Right lobe of liver (tissue), 6 donors: ENCODE measurements around the gene ATXN7. TPM values are rescaled to one million over a fixed set of nuclear protein-coding genes. Genes with fewer than 3 reads are reported as not detected.

Experiments
- ATAC-seq, 4 donors: fragments of 200-7000 bp; cut with Tn5 transposase; one replicate each; pipeline ENCODE4 v1.9.1; 2020; ENCODE audit warnings: mild to moderate bottlenecking in 4 of 4, moderate library complexity in 4 of 4
- DNase-seq, 3 donors: peaks; one replicate each; pipeline ENCODE4 v3.0.0-alpha.2; 2020
- H3K27ac ChIP-seq, 3 donors: fragments of 200-600 bp; one replicate each; pipeline ENCODE4 v1.8.0; 2022
- H3K27me3 ChIP-seq, 2 donors: fragments of 200-600 bp; one replicate each; pipeline ENCODE4 v1.8.0; 2022
- H3K36me3 ChIP-seq, 4 donors: fragments of 200-600 bp; sonication (generic) in 1 of 4; one replicate each; pipeline versions ENCODE4 v1.5.1 to v1.8.0; 2017 to 2022; ENCODE audit warnings: control low read depth in 1 of 4
- H3K4me1 ChIP-seq, 4 donors: fragments of 200-600 bp; sonication (generic) in 1 of 4; one replicate each; pipeline versions ENCODE4 v1.5.1 to v1.8.0; 2017 to 2022; ENCODE audit warnings: control low read depth in 1 of 4
- H3K4me3 ChIP-seq, 3 donors: fragments of 200-600 bp; one replicate each; pipeline ENCODE4 v1.8.0; 2022
- H3K9me3 ChIP-seq, 4 donors: fragments of 200-600 bp; sonication (generic) in 1 of 4; one replicate each; pipeline versions ENCODE4 v1.5.1 to v1.8.0; 2017 to 2022; ENCODE audit warnings: control low read depth in 1 of 4
- CTCF ChIP-seq, 4 donors: fragments of 200-600 bp in 3 of 4; fragments of 450-650 bp in 1 of 4; IDR thresholded peaks; one replicate each; pipeline versions ENCODE4 v1.5.1 to v1.8.0; 2016 to 2022; ENCODE audit warnings: antibody characterized with exemption in 4 of 4, mild to moderate bottlenecking in 2 of 4
- POLR2A ChIP-seq: fragments of 450-650 bp; IDR thresholded peaks from one replicate; pipeline ENCODE4 v1.6.1; 2017; ENCODE audit warnings: antibody characterized with exemption, mild to moderate bottlenecking
- WGBS: methylation state at CpG from one replicate; pipeline ENCODE4 v1.1.6; 2018; ENCODE audit warnings: low coverage, low lambda C conversion rate; ENCODE audit not compliant: insufficient coverage; ENCODE audit errors: missing lambda C conversion rate; 5-methylcytosine and 5-hydroxymethylcytosine counted together
- intact Hi-C, 2 donors: fragments of 100-400 bp; cut with DNase I; formaldehyde crosslinking; loops; one replicate each; pipeline versions ENCODE4 v1.11.2 to v1.14.1; 2022
- long read RNA-seq: library from polyadenylated mRNA; unstranded; transcript quantifications from one replicate; pipeline ENCODE4 v2.0.0, GENCODE V29; 2019
- total RNA-seq, 6 experiments: library from RNA; depleted of rRNA in 2 of 6; stranded (reverse); fragments of >200 nt in 2 of 6; fragmentation: NEBNext Ultra II Directional in 3 of 6; extraction: Animal tissue kit (Norgen Biotek cat#: 25700) in 3 of 6; gene quantifications; one replicate each; pipeline versions ENCODE4 v1.1.0 to v1.2.4, GENCODE V29; 2016 to 2023
- donor health status: DM: no; HTN: yes; CAD: no.
- donor health status: DM: no; HTN: no; CAD: no.
- donor health status: DM: no; HTN: no; CAD: no.
- donor health status: DM: no; HTN: yes; CAD: no.
- donor health status: DM: no; HTN: yes; CAD: no.

The ATXN7 gene, protein sequence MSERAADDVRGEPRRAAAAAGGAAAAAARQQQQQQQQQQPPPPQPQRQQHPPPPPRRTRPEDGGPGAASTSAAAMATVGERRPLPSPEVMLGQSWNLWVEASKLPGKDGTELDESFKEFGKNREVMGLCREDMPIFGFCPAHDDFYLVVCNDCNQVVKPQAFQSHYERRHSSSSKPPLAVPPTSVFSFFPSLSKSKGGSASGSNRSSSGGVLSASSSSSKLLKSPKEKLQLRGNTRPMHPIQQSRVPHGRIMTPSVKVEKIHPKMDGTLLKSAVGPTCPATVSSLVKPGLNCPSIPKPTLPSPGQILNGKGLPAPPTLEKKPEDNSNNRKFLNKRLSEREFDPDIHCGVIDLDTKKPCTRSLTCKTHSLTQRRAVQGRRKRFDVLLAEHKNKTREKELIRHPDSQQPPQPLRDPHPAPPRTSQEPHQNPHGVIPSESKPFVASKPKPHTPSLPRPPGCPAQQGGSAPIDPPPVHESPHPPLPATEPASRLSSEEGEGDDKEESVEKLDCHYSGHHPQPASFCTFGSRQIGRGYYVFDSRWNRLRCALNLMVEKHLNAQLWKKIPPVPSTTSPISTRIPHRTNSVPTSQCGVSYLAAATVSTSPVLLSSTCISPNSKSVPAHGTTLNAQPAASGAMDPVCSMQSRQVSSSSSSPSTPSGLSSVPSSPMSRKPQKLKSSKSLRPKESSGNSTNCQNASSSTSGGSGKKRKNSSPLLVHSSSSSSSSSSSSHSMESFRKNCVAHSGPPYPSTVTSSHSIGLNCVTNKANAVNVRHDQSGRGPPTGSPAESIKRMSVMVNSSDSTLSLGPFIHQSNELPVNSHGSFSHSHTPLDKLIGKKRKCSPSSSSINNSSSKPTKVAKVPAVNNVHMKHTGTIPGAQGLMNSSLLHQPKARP
- total RNA-seq = 10 to 100 TPM; 14.6 to 18.6 (median 15.0) TPM
- long read RNA-seq = 0 reads

DNA sequence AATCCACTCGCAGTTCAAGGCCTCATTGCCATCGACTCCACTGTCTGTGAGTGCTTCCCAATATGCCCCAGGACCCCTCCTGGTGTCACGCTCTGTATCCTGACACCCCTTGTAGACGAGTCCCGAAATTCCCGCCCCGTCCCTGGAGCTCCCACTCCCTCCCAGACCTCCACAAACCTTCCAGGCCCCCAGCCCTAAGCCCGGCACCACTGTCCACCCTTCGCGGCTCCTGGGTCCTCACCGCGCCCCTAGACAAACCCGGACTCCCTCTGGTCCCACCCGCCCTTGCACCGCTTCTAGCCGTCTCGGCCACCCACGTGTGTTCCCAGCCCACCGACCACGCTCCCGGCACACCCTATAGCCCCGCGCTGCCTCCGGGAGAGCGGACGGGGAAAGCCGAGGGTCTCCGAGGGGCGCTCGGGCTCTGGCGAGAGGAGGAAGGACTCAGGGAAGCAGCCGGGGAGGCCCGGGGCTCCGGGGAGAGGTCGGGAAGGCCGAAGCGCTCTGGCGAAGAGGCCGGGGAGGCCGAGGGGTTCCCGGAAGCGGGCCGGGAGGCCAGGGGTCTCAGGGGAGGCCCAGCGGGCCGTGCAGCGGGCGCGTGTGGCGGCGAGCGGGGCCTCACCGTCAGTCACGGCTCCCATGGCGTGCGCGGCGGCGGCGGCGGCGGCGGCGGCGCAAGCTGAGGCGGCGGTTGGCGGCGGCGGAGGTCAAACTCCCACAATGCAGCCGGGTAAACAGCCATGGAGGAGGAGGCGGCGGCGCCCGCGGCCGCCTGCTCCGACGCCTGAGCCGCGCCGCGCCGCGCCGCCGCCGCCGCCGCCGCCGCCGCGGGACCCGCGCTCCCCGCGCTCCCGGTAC lies at the start of gene ATXN7, which contains the start of gene THOC7:
Gene ATXN7, plus strand, starts transcription at position 718 of the 858 bp plus-strand sequence. CDS start 48,732 bp downstream, outside the sequence.
Gene THOC7, minus strand, starts transcription at position 656 of the 858 bp plus-strand sequence. Its CDS starts 15 bp downstream, at position 641.
- TF ChIP-seq POLR2A = peak; percentile 57
- no peak for TF ChIP-seq CTCF (IDR thresholded peaks at IDR 0.05)
- WGBS = under 1% methylated on average over 27 of the region's 98 CpGs
- Histone ChIP-seq H3K9me3 (no peaks in the 10 kb centered on the region), H3K4me3 (peak within 1 kb of the TSS; percentile 90 to 95 (median 93)), H3K36me3 (no peaks in the 10 kb centered on the region), H3K27me3 (no peaks in the 10 kb centered on the region), H3K4me1 (peaks cover 0 to 13% (median 3%) of the 10 kb centered on the region in 4 donors), H3K27ac (peak within 1 kb of the TSS; percentile 87 to 96 (median 93))
- ATAC-seq (peak; percentile 69 to 87 (median 84)), DNase-seq (peak; percentile 76 to 81 (median 81))
- intact Hi-C loops = loop anchor here in 1 of 2 donors (10.0 kb wide), 1 partner anchor 131 kb away; no protein-coding TSS in a partner anchor

DNA sequence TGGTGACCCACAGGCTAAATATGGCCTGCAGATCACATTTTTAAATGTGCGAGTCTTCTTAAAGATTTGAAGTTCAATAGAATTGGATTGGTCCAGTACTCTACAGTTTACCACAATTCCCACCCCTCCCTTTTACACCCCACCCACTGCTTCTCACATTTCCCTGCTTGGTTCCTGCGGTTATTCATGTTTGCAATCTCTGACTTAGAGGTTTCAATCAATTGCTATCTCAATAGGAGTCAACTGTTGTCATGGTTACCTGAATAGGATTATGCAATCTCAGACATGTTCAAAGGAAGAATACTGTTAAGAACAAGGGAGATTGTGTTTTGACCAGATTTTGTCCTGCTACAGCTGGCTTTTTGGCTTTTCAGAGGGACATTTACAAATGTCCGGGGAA lies 49.4 kb upstream of the ATXN7 start:
- peak; percentile 53 to 81 (median 72) for ATAC-seq
- Histone ChIP-seq H3K4me3 (no peak overlapping the region), H3K9me3 (no peaks in the 10 kb centered on the region), H3K27me3 (no peaks in the 10 kb centered on the region), H3K4me1 (no peaks in the 10 kb centered on the region), H3K36me3 (no peaks in the 10 kb centered on the region), H3K27ac (no peak overlapping the region)
- no peak for DNase-seq
- WGBS = 40% methylated on average over 3 of the region's 3 CpGs
- intact Hi-C loops = loop anchor here in 1 of 2 donors (10.0 kb wide), 1 partner anchor 459 kb away; no protein-coding TSS in a partner anchor
- no peak for TF ChIP-seq POLR2A
- TF ChIP-seq CTCF (IDR thresholded peaks at IDR 0.05) = no peak

- Histone ChIP-seq H3K9me3 (no peaks in the 10 kb centered on the region), H3K27me3 (no peaks in the 10 kb centered on the region), H3K4me1 (no peaks in the 10 kb centered on the region), H3K4me3 (no peak overlapping the region), H3K36me3 (no peaks in the 10 kb centered on the region), H3K27ac (no peak overlapping the region)
- ATAC-seq = no peak
- TF ChIP-seq POLR2A = no peak
- no peak for TF ChIP-seq CTCF (IDR thresholded peaks at IDR 0.05)
- DNase-seq = no peak
- 89% methylated on average over 5 of the region's 5 CpGs for WGBS
- intact Hi-C loops = loop anchor here (5.0 to 10.0 kb wide), 2 partner anchors 462 to 465 kb away; no protein-coding TSS in a partner anchor
Observed at GRCh38 chr3:63817225-63817624, 46.4 kb upstream of the ATXN7 start.
